OCI-LY3 (cell line): ENCODE results near the gene TOMM70.

Source experiments
- H2AFZ ChIP-seq: fragments of 200-600, 300-600 bp; shearing (Covaris generic); 2 replicates; pipeline ENCODE4 v1.6.0; 2014; ENCODE audit warnings: antibody characterized with exemption, low read depth, low read length
- H3K27ac ChIP-seq: fragments of 200-600, 300-600 bp; sonication (generic); 2 replicates; pipeline ENCODE4 v1.5.1; 2014; ENCODE audit warnings: mild to moderate bottlenecking, low read length, moderate library complexity, mixed read lengths
- H3K27me3 ChIP-seq: fragments of 200-600, 300-600 bp; sonication (generic); 2 replicates; pipeline ENCODE4 v1.6.1; 2014; ENCODE audit warnings: low read depth, low read length, mixed read lengths
- H3K36me3 ChIP-seq: fragments of 200-600, 300-600 bp; sonication (generic); replicated peaks from 2 replicates; pipeline ENCODE3; 2014; ENCODE audit warnings: low read depth, low read length, mixed read lengths
- H3K4me1 ChIP-seq: fragments of 300-600, 200-600 bp; sonication (generic); 2 replicates; pipeline ENCODE4 v1.6.1; 2014; ENCODE audit warnings: low read length, mixed read lengths
- H3K4me2 ChIP-seq: fragments of 200-600, 300-600 bp; sonication (generic); 2 replicates; pipeline ENCODE4 v1.6.1; 2014; ENCODE audit warnings: low read length, mixed read lengths
- H3K4me3 ChIP-seq: fragments of 300-600, 200-600 bp; sonication (generic); 2 replicates; pipeline ENCODE4 v1.5.1; 2014; ENCODE audit warnings: antibody characterized with exemption, mild to moderate bottlenecking, low read length, moderate library complexity
- H3K79me2 ChIP-seq: fragments of 300-600, 200-600 bp; shearing (Covaris generic); 2 replicates; pipeline ENCODE4 v1.6.1; 2014; ENCODE audit warnings: mild to moderate bottlenecking, low read length, mixed read lengths
- H3K9ac ChIP-seq: fragments of 300-600, 200-600 bp; shearing (Covaris generic); 2 replicates; pipeline ENCODE4 v1.6.0; 2014; ENCODE audit warnings: mild to moderate bottlenecking, low read length, moderate library complexity
- H3K9me3 ChIP-seq: fragments of 200-600, 300-600 bp; shearing (Covaris generic); 2 replicates; pipeline ENCODE4 v1.6.1; 2014; ENCODE audit warnings: low read length, mixed read lengths; ENCODE audit not compliant: insufficient read depth
- H4K20me1 ChIP-seq: fragments of 200-600, 300-600 bp; sonication (generic); 2 replicates; pipeline ENCODE4 v1.6.1; 2016; ENCODE audit warnings: low read length, mixed read lengths; ENCODE audit not compliant: insufficient read depth
- CTCF ChIP-seq: fragments of 200-600, 300-600 bp; sonication (generic); IDR thresholded peaks from 2 replicates; pipeline ENCODE4 v1.5.1; 2014; ENCODE audit warnings: antibody characterized with exemption, low read length, low read depth
- EZH2phosphoT487 ChIP-seq: fragments of 200-600 bp; shearing (Covaris generic); IDR thresholded peaks from 2 replicates; pipeline ENCODE4 v1.6.1; 2018; ENCODE audit warnings: antibody characterized with exemption, mixed run types, low read depth

Gene TOMM70

GRCh38 chr3:100443690-100444089 lies 42.8 kb upstream of the TOMM70 start:
- H3K4me1 ChIP-seq = no peaks in the 10 kb centered on the region
- no peaks in the 10 kb centered on the region for H3K79me2 ChIP-seq
- H3K27me3 ChIP-seq = no peaks in the 10 kb centered on the region
- no peaks in the 10 kb centered on the region for H3K36me3 ChIP-seq
- no peak overlapping the region for H3K27ac ChIP-seq
- H3K9ac ChIP-seq = no peak overlapping the region
- H3K4me3 ChIP-seq = no peak overlapping the region
- H4K20me1 ChIP-seq = no peaks in the 10 kb centered on the region
- TF ChIP-seq CTCF = no peak
- TF ChIP-seq EZH2phosphoT487 = no peak
- H3K9me3 ChIP-seq = no peaks in the 10 kb centered on the region; the same call in 1 of the 2 replicates
- H2AFZ ChIP-seq = no peak overlapping the region
- no peak overlapping the region for H3K4me2 ChIP-seq

GRCh38 chr3:100440895-100441294 lies 40.0 kb upstream of the TOMM70 start:
- Histone ChIP-seq H3K27me3 (no peaks in the 10 kb centered on the region), H4K20me1 (no peaks in the 10 kb centered on the region), H3K4me1 (peaks cover 3% of the 10 kb centered on the region; the same call in 1 of the 2 replicates), H3K4me2 (no peak overlapping the region), H3K4me3 (no peak overlapping the region), H3K9ac (no peak overlapping the region), H3K27ac (no peak overlapping the region), H3K79me2 (no peaks in the 10 kb centered on the region), H3K36me3 (no peaks in the 10 kb centered on the region), H3K9me3 (no peaks in the 10 kb centered on the region; the same call in 1 of the 2 replicates), H2AFZ (no peak overlapping the region)
- no peak for TF ChIP-seq CTCF
- no peak for TF ChIP-seq EZH2phosphoT487

- H3K4me3 ChIP-seq = no peak overlapping the region
- H3K27ac ChIP-seq = no peak overlapping the region
- TF ChIP-seq CTCF (no peak), EZH2phosphoT487 (no peak)
- no peaks in the 10 kb centered on the region for H3K79me2 ChIP-seq
- H3K9ac ChIP-seq = no peak overlapping the region
- peaks cover 3% of the 10 kb centered on the region; the same call in 1 of the 2 replicates for H3K4me1 ChIP-seq
- H3K27me3 ChIP-seq = no peaks in the 10 kb centered on the region
- H2AFZ ChIP-seq = no peak overlapping the region
- H3K36me3 ChIP-seq = no peaks in the 10 kb centered on the region
- no peaks in the 10 kb centered on the region for H4K20me1 ChIP-seq
- no peak overlapping the region for H3K4me2 ChIP-seq
- no peaks in the 10 kb centered on the region for H3K9me3 ChIP-seq
Observed at GRCh38 chr3:100438623-100438974, 37.7 kb upstream of the TOMM70 start.

DNA sequence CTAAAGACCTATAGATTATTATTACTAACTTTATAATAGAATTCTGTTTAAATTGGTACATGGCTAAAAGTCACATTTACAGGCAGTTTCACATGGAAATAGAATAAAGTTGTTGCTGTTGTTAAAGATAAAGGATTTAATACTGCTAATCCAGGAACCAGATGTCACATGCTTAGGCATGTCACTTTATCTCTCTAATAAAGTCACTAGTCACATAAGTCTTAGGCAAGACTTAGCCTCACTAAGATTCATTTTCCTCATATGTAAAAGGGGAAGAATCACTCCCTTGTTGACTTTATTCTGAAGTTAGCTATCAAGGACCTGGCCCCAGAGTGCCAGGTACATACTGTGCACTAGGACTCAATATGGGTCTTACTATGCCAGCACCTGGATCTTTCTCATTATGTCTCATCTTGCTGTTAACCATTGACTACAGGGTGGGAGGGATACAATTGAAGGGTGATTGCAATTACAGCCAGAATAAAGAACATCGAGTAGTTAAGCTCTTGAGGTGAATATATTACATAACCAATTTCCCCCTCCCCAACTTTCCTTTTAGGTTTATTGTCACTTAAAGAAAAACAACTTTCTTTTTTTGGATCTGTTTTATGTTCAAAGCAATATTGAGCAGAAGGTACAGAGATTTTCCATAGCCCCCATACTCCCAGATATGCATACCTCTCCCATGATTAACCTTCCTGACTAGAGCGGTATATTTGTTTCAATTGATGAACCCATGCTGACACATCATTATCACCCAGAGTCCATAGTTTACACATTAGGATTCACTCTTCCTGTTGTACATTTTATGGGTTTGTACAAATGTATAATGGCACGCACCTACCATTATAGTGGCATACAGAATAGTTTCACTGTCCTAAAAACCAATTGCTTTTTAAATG lies 37.1 kb upstream of the TOMM70 start:
- H3K27ac ChIP-seq = no peak overlapping the region

More for the DNA sequence above, 37.1 kb upstream of the TOMM70 start:
- Histone ChIP-seq H3K27me3 (no peaks in the 10 kb centered on the region), H3K9me3 (no peaks in the 10 kb centered on the region), H2AFZ (no peak overlapping the region), H3K79me2 (no peaks in the 10 kb centered on the region), H3K4me3 (no peak overlapping the region), H3K36me3 (no peaks in the 10 kb centered on the region), H3K4me2 (no peak overlapping the region), H3K4me1 (peaks cover 3% of the 10 kb centered on the region; the same call in 1 of the 2 replicates), H4K20me1 (no peaks in the 10 kb centered on the region), H3K9ac (no peak overlapping the region)
- TF ChIP-seq EZH2phosphoT487 (no peak), CTCF (no peak)
